ENCODE data around the gene YPEL2.
"Not testable (repeated sequence)": the region's sequence is repeated elsewhere in the genome, so short reads cannot be mapped to it uniquely, and the experiment has no call there.

The YPEL2 gene

DNA sequence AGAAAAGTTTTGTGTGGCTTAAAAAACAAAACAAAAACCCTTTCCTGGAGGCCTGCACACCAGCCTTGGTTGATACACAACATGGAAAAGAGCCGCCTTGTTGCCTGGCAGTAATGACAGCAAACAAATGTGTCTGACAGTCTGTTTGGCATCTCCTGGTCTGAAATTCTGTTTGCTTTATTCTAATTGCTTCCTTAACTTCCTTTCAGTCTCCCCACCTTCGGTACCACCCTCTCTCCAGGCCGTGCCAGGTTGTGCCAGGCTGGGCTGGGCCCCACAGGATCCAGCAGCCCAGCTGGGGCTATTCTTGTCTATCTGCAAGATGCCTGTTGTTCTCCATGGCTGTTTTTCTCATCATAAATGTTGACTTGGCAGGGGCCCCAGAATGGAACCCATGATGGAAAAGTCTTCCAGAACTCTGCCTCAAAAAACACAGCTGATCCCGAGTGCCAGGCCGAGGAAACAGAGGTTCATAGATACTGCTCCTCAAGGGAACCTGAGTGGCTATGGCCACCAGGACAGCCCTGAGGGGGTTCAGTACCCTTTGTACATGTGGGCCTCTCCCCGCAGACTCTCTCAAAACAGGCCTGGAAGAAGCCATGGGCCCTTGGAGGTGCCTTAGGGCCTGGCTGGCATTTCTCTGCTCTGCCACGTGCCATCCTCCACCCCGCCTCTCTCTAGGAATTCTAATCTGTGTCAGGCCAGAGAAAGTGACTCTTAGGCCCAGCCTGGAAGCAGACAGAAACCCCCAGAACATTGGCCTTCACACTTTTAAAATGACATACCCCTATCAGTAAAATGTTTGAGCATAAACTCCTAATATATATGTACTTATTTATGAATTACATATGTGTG, 50.5 kb downstream of the YPEL2 start:
- no peak for DNase-seq

DNA sequence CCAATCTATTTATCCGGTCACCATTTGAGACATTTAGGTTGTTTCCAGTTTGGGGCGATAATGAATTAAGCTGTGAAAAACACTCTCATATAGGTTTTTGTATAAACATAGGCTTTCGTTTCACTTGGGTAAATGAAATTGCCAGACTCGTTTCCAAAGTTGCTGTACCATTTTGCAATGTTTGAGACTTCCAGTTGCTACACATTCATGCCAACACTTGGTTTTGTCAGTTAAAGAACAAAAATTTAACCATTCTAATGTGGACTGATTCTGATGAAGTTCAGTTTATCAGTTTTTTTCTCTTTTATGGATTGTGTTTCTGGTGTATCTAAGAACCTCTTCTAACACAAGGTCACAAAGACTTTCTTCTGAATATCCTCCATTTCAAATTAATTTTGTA, 52.4 kb downstream of the YPEL2 start:
- no peak for DNase-seq

DNA sequence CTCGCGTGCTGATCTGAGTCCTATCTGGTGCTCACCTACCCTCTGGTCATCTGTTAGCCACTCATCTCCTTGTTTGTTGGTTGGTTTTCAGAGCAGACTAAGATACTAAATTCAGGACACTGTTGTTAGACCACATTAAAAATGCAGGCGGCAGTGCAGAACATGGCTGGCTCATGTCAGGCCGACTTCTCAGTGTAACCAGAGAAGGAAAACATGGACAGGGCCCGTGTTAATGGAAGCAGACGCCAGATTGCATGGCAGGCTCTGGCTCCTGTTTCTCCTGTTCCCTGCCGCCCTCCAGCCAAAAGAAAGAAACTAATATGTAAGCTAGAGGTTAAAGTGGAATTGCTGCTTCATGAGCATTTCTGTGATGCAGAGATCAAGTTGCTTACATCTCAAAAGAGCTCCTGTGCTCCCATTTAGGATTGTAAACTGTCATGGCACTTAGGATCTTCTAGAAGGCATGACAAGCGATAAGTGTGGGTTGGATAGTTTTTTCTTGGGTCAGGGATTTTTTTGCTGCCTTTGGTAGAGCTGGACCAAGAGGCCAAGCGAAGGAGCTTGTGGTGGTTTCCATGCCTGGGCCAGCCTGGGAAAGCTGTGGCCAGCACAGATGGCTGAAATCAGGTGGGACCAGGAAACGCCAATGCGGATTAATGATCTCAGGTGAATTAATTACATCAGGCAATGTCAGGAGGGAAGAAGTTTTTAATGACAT, 56.1 kb downstream of the YPEL2 start:
- no peak for DNase-seq

DNA sequence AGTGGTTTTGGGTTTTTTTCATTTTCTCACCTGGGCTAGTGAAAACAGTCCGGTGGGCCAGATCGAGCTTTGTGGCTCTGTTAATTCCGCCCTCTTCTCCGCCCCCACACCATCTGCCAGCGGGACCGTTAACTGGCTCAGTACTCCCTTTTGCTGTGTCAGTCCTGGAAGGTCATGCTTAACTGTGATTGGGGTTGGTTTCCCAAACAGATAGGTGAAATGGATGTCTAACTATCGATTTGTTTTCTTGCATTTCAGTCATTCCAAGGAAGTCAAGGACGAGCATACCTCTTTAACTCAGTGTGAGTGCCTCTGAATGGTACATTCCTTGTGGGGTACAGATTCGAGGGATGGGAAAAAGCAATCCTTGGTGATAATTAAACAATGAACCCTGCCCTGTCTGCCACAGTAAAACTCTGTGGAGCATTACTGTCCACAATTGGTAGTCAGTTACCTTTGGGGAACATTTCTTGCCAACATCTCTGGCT, 56.7 kb downstream of the YPEL2 start:
- DNase-seq: no peak

DNA sequence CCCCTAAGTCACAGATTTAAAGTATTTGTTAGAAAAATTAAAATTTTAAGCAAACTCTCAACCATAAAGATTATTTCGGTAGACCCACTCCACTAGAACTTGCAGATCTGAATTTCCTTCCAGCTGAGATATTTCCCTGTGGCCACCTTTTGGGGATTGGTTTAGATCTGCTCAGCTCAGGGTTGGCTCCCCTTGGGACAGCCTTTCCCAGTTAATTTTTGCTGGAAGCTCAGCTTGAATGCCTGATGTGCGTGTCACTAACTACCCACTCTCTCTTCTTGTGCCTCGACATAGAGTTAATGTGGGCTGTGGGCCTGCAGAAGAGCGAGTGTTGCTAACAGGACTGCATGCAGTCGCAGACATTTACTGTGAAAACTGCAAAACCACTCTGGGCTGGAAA, 57.6 kb downstream of the YPEL2 start:
- DNase-seq: no peak

DNA sequence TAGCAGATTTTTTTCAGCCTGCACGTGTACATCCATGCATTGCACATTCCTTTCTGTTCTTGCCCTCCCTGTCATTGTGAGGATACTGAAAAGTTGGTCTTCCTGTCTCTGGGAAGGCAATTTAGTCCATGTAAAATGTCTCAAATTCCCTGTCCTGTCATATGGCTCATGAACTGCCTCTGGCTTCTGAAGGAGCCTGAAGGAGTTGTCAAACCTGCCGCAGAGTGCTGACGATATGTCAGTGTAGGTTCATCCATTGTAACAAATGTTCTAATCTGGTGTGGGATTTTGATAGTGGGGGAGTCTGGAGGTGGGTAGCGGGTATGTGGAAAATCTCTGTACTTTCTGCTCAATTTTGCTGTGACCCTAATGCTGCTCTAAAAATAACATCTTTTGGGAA, 59.6 kb downstream of the YPEL2 start:
- no peak for DNase-seq

DNA sequence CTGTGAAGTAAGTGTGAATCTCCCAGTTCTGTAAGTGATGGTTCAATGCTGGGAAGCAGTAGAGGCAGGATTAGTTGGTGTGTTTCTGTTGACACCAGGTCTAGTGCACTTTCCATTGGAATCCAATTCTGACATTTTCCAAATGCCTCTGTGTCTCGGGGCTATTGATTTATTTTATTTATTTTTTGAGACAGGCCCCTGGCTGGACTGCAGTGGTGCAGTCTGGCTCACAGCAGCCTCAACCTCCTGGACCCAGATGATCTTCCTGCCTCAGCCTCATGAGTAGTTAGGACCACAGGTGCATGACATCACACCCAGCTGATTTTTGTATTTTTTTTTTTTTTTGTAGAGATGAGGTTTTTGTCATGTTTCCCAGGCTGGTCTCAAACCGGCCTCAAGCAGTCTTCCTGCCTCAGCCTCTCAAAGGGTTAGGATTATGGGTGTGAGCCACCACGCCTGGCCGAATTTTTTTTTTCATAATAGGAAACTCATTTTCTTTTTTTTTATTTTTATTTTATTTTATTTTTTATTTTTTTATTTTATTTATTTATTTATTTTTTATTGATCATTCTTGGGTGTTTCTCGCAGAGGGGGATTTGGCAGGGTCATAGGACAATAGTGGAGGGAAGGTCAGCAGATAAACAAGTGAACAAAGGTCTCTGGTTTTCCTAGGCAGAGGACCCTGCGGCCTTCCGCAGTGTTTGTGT, 61.7 kb downstream of the YPEL2 start:
- DNase-seq: no peak

DNA sequence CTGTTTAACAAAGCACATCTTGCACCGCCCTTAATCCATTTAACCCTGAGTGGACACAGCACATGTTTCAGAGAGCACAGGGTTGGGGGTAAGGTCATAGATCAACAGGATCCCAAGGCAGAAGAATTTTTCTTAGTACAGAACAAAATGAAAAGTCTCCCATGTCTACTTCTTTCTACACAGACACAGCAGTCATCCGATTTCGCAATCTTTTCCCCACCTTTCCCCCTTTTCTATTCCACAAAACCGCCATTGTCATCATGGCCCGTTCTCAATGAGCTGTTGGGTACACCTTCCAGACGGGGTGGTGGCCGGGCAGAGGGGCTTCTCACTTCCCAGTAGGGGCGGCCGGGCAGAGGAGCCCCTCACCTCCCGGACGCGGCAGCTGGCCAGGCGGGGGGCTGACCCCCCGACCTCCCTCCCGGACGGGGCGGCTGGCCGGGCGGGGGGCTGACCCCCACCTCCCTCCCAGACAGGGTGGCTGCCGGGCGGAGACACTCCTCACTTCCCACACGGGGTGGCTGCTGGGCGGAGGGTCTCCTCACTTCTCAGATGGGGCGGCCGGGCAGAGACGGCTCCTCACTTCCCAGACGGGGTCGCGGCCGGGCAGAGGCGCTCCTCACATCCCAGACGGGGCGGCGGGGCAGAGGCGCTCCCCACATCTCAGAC, 62.4 kb downstream of the YPEL2 start:
- DNase-seq: not testable (repeated sequence)

DNA sequence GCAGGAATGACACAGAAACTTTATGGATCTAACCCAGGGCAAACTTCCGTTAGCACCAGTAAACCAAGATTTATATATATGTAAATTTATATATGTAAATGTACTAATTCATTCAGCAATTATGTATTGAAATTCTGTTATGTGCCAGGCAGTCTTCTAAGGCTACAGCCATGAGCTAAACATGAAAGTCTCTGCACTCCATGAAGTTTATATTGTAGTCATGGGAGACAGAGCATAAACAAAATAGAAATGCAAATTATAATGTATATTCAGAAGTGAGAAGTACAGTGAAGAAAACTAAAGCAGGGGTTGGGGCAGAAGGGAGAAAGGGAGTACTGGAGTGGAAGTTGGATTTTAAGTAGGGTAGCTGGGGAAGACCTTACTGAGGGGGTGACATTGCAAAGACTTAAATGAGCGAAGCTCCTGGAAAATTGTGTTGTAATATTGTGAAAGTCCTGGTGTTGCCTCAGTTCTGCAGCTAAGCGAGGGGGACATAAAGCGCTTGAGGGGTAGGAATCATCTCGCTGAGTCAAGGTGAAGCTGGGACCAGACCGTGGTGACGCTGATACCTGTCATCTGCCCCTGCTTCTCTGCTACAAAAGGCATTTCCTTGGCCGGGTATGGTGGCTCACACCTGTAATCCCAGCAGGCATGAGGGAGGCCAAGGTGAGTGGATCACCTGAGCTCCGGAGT, 64.8 kb downstream of the YPEL2 start:
- no peak for DNase-seq

DNA sequence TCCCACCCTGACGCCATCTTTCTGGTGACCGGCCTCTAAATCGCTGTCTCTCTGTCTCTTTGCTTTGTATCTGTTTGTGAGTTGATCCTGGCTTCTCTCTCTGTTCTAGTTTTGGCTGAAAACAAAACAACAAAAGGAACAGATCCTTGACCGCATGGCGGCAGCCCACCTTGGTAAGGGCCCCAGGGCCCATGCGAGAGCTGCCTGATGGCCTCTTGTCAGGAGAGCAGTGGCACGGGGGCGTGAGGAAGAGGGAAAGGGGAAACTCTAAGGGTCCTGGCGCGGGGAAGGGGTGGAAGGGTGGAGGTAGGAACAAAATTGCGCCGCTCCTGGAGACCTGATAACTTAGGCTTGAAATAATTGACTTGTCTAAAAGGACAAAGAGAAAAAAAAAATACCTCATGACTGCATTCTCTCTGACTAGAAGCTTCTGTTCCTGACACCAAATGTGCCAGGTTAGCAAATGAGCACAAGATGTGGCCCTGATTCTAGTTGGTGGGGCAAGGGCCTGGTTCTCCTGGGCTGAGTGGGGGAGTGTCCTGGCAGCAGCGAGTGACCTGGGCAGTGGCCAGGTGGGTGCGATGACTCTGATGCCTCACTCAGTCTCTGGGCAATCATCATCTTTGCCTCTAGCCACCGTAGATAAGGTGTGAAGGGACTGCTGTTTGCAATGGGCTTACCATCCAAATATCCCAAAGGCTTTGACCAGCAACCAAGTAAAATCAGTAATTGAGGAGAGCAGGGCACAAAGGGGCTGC, 66.0 kb downstream of the YPEL2 start:
- no peak for DNase-seq

DNA sequence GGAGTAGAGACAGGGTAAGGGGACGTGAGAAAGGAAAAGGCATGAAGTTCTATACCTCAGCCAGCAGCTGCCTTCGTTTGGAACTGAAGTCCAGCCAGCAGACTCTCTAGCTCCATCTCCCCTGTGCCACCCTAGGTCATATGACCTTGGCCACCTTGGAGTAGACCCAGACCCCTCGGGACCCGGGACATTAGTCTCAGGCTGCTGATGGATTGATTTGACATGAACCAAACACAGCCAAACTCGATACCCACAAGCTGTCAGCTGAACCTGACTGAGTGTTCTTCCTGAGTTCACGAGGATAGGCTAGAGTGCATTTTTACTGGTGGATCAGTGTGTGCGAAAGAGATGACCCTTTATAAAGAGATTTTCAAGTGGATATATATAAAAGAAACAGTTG, 68.5 kb downstream of the YPEL2 start:
- DNase-seq: no peak

DNA sequence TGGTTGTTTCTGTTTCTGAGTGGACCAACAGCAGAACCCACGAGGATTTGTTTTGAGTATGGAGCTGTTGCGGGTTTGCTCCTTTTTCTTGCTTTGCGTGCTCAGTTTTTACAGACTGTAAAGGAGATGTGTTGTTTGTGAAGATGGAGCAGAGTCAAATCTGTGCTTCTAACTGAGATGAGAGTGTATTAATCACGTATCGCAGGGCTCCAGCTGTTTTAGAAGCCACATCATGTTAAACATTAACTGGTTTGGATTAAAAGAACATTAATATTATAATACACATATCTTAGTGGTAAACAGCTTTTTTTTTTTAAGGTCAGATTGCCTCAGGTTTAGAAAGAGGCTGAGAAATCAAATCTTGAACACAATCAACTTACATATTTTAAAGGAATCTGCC, 69.4 kb downstream of the YPEL2 start:
- DNase-seq: no peak

DNA sequence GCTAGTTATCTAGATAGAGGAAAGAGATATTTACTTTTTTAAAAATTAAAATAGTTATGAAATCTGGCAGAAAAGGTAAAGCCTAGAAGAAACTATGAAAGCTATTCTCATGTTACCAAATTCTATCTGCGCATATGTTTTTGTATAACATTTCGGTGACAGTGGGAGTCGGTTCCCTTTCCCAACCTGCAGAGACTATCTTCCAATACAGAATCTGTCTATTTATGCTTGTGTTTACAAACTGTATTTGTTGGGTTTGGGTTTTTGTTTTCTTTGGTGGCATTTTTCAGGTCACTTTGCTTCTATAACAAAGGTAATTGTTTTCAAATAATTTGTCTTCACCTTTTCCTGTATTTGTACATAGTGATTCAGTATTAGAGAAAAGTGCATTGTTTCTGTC, 69.8 kb downstream of the YPEL2 start:
- DNase-seq: no peak

DNA sequence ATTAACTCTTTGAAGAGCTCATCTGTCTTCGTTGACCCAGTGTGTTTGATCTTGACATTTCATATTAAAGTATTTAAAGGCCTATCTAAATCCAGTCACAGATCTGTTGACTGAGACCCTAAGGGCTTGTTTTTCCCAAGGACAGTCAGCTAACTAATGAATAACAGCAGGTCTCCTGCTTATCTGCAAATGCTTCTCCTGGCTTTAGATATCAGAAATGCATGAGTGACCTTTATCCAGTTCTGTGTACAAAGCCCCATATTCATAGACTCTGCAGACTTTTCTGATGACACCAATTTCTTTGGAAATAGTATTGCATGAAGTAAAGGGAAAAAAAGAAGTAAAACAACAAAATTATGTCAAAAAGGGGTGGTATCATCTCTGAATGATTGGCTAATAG, 70.3 kb downstream of the YPEL2 start:
- DNase-seq: no peak

DNA sequence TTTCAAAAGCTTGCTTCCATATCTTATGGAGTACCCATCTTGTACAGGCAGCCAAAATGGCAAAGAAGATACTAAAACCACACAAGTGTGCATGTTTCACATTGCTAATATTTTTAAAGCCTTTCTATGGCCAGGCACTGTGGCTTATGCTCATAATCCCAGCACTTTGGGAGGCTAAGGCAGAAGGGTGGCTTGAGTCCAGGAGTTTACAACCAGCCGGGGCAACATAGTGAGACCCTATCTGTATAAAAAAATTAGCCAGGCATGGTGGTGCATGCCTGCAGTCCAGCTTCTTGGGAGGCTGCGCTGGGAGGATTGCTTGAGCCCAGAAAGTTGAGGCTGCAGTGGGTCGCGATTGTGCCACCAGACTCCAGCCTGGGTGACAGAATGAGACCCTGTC, 71.3 kb downstream of the YPEL2 start:
- DNase-seq: no peak

DNA sequence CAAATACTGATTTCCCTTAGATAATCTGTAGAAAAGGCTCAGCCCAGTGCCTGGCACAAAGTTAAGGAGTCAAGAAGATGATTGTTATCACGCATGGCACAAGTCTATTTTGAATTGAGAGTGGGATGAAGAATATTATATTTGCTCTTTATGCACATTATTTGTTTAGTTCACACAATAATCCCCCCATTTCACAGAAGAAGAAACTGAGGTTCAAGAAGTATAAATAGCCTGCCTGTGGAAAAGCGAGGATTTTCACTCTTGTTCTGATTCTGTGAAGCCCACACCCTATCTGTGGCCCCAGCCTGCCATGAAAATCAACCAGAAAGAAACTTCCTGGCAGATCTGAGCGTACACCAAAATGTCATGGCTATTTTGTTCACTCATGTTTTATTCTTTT, 73.0 kb downstream of the YPEL2 start:
- DNase-seq: no peak

DNA sequence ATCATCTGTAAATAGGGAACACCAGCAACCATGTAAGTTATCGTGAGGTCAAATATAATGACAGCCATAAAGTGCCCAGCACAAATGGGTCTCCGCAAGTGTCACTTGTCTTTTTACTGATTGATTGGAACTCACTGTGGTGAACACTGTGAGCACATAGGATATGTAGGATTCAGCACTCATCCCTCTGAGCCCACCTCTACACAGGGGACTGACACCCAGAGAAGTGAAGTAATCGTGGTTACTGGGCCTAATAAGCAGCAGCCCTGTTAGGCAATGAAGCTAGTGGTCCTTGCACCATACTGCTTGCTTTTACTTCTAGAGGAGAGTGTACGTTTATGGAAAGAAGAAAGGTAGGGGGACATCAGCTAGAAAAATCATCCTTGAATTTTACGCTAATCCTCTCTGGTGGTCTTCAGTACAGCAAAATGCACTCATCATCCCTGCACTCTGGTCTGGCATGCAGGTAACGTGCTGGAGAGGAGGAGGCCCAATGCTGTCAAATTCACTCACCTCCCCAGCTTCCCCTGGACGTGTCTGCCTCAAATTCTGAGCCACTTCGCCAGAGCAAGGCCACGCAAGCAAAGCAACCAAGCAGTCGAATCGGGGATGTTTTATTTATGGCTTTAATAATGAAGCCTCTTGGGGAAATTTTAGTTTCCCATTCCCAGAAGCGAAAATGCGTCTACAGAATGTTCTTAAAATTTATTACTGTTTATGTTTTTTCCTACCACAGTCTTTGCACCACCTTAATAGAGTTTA, 74.7 kb downstream of the YPEL2 start:
- no peak for DNase-seq

DNA sequence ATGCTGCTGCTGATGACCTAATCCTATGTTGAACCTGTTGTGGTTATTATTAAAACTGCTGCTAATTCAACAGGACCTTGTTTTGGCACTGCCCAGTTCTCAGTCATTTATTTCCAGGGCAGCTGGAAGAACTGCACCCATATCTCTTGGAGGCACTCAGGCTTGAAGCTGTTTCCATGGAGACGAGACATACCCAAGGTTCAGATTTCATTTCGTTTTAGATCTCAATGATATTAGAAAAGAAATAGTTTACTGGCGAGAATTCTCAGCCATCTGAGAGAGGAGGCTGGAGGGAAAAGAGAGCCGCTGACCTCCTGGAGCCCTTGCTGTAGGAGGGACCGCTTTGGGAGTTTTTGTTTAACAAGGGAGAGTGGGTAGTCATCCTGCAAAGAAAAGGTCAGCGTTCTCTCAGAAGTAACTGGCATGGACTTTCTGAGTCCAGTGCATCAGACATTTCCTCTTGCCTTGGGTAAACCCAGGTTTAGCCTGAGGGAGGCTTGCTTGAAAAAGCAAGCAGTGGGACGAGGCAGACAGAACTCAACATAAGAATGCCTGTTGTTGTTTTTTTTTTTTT, 75.4 kb downstream of the YPEL2 start:
- DNase-seq: no peak

DNA sequence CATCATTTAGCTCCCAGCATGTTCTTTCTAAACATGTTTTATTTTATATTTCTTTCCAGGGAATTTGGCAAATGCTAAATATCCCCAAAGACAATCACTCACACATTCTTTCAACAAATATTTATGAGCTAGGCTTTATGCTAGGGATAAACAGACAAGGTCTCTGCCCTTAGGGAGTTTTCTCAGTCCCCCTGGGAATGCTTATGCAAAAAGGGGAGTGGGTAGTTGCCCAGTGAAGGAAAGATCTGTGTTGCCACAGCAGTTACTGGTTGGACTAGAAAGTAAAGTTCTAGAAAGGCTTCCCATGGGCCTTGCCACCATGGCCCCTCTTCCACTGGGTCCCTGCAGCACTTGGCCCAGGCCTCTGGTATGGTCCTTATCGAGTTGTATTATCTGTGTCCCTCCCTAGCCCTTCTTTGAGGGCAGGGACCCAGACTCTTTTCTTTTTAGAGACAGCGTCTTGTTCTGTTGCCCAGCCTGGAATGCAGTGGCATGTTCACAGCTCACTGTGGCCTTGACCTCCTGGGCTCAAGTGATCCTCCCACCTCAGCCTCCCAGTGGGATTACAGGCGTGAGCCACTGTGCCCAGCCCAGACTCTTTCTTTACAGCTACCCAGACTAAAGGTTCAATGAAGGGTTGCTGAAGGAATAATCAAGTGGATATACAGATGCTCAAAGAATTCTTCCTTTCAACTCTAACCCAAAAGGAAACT, 78.0 kb downstream of the YPEL2 start:
- no peak for DNase-seq

DNA sequence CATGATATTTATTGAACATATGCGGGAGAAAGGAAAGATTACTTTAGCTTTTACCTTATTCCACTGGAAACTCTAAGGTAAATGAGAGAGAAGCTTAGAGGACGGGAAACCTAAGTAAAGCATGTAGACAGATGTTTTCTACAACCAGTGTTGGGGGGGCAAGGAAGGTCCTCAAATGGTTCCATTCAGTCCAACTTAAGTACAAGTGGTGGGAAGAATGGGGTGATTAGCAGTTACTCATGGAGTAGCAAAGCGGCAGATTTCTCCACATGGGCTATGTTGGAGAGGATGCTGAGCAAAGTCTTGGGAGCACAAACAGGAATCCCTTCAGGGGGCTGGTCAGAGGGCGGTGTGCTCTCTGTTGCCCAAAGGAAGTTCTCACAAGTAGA, 78.6 kb downstream of the YPEL2 start:
- no peak for DNase-seq
